GM19397 (cell line): ENCODE data around the gene ABCC5.
"Not testable (repeated sequence)": the region's sequence is repeated elsewhere in the genome, so short reads cannot be mapped to it uniquely, and the experiment has no call there.

Experiments
- ATAC-seq: cut with Tn5 transposase; IDR thresholded peaks from one replicate; pipeline ENCODE4 v1.9.1; 2021; ENCODE audit warnings: mild to moderate bottlenecking, moderate library complexity; ENCODE audit not compliant: unreplicated experiment

ABCC5 gene

GRCh38 chr3:183896610-183897009 is 121.1 kb downstream of the ABCC5 start:
- no peak for ATAC-seq

GRCh38 chr3:183896184-183896583 is 121.5 kb downstream of the ABCC5 start:
- no peak for ATAC-seq

GRCh38 chr3:183895774-183896173 is 121.9 kb downstream of the ABCC5 start:
- ATAC-seq: no peak

- no peak for ATAC-seq
Observed at GRCh38 chr3:183895296-183895695, 122.4 kb downstream of the ABCC5 start.

- ATAC-seq: no peak
Observed at GRCh38 chr3:183892610-183893214, 125.0 kb downstream of the ABCC5 start.

DNA sequence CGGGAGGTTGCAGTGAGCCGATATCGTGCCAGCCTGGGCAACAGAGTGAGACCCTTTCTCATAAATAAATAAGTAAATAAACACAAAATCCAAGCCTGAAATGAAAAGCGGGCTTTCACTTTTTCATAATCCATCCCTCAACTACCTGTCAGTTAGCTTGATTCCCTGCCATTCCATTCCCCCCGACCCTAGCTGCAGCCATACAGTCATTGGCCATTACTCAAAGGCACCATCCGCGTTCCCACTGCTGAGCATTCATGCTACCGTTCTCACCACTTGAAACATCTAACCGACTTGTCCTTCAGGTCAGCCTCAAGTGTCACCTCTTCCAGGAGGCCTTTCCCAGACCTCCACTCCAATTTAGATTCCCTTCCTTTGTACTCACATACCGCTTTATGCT is 131.9 kb downstream of the ABCC5 start:
- ATAC-seq: no peak

GRCh38 chr3:183884427-183885296 is 133.0 kb downstream of the ABCC5 start, which contains the start of gene PARL:
TSS of gene PARL (minus strand) at chr3:183884880. CDS start at chr3:183884846, 34 bp downstream.
- ATAC-seq: peak; percentile 99

DNA sequence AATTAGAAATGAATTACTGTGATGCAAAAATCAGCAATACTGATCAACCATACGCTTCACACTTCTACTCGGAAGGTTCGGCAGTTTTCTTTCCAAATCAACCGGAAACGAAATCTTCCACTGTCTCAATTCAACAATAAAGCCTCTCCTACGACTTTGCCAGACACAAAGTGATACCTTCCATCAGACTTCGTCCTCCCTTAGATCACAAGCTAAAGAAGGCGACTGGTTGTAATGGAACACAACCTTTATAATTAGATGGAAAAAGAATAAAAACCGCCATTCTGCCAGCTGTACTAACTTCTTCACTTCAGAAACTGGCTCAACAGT is 133.6 kb downstream of the ABCC5 start:
- peak; percentile 2 for ATAC-seq

- no peak for ATAC-seq
Observed at GRCh38 chr3:183883291-183884096, 134.2 kb downstream of the ABCC5 start.

GRCh38 chr3:183880121-183880520 is 137.6 kb downstream of the ABCC5 start:
- no peak for ATAC-seq

- ATAC-seq: no peak
Observed at GRCh38 chr3:183879243-183879642, 138.4 kb downstream of the ABCC5 start.

DNA sequence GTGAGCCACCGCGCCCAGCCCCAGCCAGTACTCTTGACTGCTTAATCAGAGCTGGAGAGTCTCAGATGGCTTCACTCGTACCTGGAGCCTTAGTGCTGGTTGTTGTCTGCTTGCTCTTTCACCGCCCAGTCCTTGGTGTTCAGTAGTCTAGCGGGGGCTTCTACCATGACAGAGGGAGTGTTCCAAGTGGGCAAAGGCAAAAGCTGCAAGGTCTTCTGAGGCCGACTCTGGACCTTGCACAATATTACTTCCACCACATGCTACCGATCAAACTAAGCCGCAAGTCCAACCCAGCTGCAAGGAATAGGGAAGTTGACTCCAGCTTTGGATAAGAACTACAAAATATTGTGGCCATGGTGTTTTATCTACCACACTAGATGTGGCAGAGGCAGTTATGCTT is 139.6 kb downstream of the ABCC5 start:
- no peak for ATAC-seq

GRCh38 chr3:183877227-183877626 is 140.5 kb downstream of the ABCC5 start:
- ATAC-seq: not testable (repeated sequence)

GRCh38 chr3:183875411-183875810 is 142.3 kb downstream of the ABCC5 start:
- no peak for ATAC-seq

- ATAC-seq: no peak
Observed at GRCh38 chr3:183873914-183874313, 143.8 kb downstream of the ABCC5 start.

- ATAC-seq: no peak
Observed at GRCh38 chr3:183871541-183871940, 146.1 kb downstream of the ABCC5 start.

DNA sequence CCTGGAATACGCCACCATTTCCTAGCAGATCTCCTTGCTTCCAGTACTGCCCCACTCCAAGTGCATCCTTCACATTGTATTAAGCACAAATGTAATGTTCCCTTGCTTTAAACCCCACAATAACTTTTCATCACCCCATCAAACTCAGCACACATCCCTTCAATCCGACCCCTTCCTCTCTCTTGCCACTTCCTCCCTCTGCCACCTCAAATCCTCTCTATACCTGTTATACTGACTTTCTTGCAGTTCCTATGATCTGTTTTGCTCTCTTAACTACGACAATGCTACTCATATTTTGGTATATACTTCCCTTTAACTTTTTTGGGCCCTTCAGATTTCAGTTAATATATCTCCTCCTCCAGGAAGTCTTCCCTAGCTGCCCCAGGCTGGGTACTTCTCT is 147.1 kb downstream of the ABCC5 start:
- ATAC-seq: no peak
